Effector memory CD4-positive, alpha-beta T cell (primary cell): Measurements from ENCODE around the gene TPGS1.
A peak's percentile ranks its signal among the peaks of the same experiment; 100 is the strongest.

ENCODE experiments used
- DNase-seq, 3 donors: peaks; one replicate each; pipeline ENCODE4 v3.0.0-alpha.2; 2020
- H3K27ac ChIP-seq: 2 replicates; pipeline ENCODE4 v1.7.0; 2013; ENCODE audit warnings: mild to moderate bottlenecking, low read length, moderate library complexity; ENCODE audit not compliant: insufficient read depth, poor library complexity, severe bottlenecking
- H3K27me3 ChIP-seq: replicated peaks from 2 replicates; pipeline ENCODE4 v1.7.0; 2013; ENCODE audit warnings: mild to moderate bottlenecking, low read length; ENCODE audit not compliant: insufficient read depth, control insufficient read depth, poor library complexity, severe bottlenecking
- H3K36me3 ChIP-seq: 2 replicates; pipeline ENCODE4 v1.7.0; 2013; ENCODE audit warnings: mild to moderate bottlenecking, low read length, moderate library complexity; ENCODE audit not compliant: control insufficient read depth, insufficient read depth
- H3K4me1 ChIP-seq: 2 replicates; pipeline ENCODE4 v1.7.0; 2013; ENCODE audit warnings: low read length, mild to moderate bottlenecking; ENCODE audit not compliant: control insufficient read depth, insufficient read depth, poor library complexity, severe bottlenecking
- H3K4me3 ChIP-seq: 2 replicates; pipeline ENCODE4 v1.7.0; 2013; ENCODE audit warnings: low read length, low read depth, mild to moderate bottlenecking; ENCODE audit not compliant: insufficient read depth, poor library complexity, severe bottlenecking
- H3K9me3 ChIP-seq: 2 replicates; pipeline ENCODE4 v1.7.0; 2013; ENCODE audit warnings: mild to moderate bottlenecking, low read length, moderate library complexity; ENCODE audit not compliant: control insufficient read depth

The TPGS1 gene

DNA sequence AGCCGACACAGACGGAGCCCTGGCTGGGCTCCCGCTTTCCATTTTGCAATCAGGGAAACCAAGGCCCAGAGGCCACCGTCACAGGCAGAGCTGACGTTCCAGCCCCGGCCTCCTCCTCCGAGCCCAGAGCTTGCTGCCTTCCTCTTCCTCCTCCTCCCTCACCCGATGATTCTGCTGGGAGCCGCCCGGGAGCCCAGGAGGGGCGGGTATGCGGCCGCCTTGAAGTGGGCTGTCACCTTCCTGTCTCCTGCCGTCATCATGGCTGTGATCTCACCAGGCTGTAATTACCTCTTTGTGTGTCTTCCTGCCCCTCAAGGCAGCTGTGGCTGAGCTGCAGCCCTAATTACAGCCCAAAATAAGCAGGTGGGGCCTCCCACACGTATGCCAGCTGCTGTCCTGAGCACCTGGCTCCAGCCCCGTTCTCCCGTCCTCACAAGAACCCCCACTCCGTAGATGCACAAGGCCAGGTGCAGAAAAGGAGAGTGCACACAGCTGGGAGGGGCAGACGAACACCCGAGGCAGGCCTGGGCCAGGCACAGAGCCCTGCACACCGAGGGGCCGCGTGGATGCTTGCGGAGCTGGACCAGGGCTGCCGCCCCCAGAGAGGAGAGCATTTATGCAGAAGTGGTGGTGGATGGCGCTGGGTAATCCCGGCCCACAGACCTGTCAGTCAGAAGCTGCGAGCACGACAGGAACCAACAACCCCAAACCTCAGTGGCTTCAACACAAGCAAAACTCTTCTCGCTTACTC, 4.0 kb downstream of the TPGS1 start:
- Histone ChIP-seq H3K27me3 (no peaks in the 10 kb centered on the region), H3K4me3 (peak overlapping the region; percentile 38), H3K36me3 (no peaks in the 10 kb centered on the region), H3K27ac (peak overlapping the region; percentile 91), H3K4me1 (peaks cover 48% of the 10 kb centered on the region), H3K9me3 (no peaks in the 10 kb centered on the region)
- peak; percentile 87 to 94 (median 88) for DNase-seq

DNA sequence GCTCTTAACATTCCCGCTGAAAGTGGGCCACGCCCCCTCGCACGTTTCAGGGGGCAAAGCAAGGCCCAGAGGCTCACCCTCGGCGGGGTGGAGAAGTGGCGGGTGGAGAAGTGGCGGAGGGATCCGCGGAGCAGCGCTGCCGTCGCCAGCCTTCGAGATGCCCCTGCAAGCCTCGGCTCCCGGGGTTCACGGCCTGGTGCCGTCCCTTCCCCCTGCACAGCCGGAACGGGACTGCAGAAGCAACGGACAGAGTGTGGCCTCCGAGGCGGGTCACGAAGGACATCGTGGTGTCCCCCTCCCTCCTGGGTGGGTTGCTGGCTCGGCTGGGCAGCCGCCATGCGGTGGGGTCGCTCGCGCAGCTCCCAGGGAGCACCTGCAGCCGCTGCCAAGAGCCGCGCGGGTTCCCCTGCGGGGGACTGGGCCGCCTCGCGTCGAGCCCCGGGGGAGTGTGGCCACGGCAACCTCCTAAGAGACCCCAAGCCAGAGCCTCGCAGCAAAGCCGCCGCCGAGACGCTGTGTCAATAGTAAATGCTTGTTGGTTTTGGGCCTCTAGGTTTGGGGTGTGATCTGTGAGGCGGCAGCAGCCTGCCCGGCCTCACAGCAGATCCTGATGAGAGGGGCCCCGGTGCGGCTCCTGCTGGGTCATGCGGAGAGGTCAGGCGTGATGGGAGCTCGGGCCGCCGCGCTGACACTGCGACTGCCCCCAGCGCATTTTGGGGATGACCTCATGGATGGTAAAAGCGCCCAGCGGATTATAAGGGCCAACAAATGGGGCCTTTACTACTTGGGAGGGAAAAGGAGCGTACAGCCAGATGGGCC, 5.5 kb downstream of the TPGS1 start:
- DNase-seq: no peak
- no peaks in the 10 kb centered on the region for H3K27me3 ChIP-seq

DNA sequence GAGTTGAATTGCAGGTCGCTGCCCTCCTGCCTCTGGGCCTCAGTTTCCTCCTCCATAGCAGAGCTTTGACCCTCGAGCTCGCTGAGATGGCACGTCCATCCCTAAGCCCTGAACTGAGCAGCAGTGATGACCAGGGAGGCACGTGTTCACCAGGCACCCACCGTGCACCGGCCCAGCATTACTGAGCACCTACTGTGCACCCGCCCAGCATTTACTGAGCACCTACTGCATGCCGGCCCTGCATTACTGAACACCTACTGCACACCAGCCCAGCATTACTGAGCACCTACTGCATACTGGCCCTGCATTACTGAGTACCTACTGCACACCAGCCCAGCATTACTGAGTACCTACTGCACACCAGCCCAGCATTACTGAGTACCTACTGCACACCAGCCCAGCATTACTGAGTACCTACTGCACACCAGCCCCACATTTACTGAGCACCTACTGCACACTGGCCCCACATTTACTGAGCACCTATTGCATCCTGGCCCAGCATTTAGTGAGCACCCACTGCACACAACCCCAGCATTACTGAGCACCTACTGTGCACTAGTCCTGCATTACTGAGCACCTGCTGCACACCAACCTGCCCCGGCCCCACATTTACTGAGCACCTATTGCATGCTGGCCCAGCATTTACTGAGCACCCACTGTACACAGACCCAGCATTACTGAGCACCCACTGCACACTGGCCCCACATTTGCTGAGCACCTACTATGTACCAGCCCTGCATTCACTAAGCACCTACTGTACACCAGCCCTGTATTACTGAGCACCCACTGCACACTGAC, 6.3 kb downstream of the TPGS1 start:
- Histone ChIP-seq H3K4me3 (no peak overlapping the region), H3K27me3 (no peaks in the 10 kb centered on the region), H3K4me1 (peaks cover 32% of the 10 kb centered on the region), H3K36me3 (no peaks in the 10 kb centered on the region), H3K9me3 (no peaks in the 10 kb centered on the region), H3K27ac (no peak overlapping the region)
- DNase-seq: no peak

More for the DNA sequence above, 5.5 kb downstream of the TPGS1 start:
- H3K36me3 ChIP-seq: no peaks in the 10 kb centered on the region
- H3K4me3 ChIP-seq: no peak overlapping the region
- no peaks in the 10 kb centered on the region for H3K9me3 ChIP-seq
- peak overlapping the region; percentile 91 for H3K27ac ChIP-seq
- peaks cover 40% of the 10 kb centered on the region for H3K4me1 ChIP-seq

DNA sequence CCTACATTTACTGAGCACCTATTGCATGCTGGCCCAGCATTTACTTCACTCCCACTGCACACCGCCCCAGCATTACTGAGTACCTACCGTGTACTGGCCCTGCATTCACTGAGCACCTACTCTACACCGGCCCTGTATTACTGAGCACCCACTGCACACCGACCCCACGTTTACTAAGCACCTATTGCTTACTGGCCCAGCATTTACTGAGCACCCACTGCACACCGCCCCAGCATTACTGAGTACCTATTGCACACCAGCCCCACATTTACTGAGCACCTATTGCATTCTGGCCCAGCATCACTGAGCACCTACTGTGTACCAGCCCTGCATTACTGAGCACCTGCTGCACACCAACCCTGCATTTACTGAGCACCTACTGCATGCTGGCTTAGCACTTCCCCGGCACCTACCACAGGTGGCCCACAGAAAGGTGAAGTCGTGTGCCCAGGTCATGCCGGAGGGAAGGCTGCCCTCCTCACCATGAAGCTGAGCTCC, 6.9 kb downstream of the TPGS1 start:
- no peaks in the 10 kb centered on the region for H3K36me3 ChIP-seq
- H3K9me3 ChIP-seq: no peaks in the 10 kb centered on the region
- peaks cover 30% of the 10 kb centered on the region for H3K4me1 ChIP-seq
- no peaks in the 10 kb centered on the region for H3K27me3 ChIP-seq
- H3K27ac ChIP-seq: no peak overlapping the region
- H3K4me3 ChIP-seq: no peak overlapping the region
- DNase-seq: no peak

DNA sequence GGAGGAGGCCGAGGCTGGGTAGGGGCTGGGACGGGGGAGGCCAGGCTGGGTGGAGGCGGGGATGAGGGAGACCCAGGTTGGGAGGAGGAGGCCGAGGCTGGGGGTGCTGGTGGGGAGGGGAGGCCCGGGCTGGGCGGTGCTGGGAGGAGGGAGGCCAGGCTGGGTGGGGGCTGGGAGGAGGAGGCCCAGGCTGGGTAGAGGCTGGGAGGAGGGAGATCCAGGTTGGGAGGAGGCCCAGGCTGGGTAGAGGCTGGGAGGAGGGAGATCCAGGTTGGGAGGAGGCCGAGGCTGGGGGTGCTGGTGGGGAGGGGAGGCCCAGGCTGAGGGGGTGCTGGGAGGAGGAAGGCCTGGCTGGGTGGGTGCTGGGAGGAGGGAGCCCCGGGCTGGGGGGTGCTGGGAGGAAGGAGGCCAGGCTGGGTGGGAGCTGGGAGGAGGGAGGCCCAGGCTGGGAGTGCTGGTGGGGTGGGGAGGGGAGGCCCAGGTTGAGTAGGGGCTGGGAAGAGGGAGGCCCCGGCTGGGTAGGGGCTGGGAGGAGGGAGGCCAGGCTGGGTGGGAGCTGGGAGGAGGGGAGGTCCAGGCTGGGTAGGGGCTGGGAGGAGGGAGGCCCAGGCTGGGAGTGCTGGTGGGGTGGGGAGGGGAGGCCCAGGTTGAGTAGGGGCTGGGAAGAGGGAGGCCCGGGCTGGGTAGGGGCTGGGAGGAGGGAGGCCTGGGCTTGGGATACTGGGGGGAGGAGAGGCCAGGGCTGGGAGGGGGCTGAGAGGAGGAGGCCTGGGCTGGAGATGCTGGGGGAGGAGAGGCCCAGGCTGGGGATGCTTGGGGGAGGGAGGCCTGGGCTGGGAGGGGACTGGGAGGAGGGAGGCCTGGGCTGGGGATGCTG, 10.7 kb downstream of the TPGS1 start:
- no peak for DNase-seq
- H3K4me1 ChIP-seq: peaks cover 11% of the 10 kb centered on the region
- no peak overlapping the region for H3K4me3 ChIP-seq
- H3K36me3 ChIP-seq: no peaks in the 10 kb centered on the region
- H3K27ac ChIP-seq: peak overlapping the region; percentile 11
- no peaks in the 10 kb centered on the region for H3K9me3 ChIP-seq
- no peaks in the 10 kb centered on the region for H3K27me3 ChIP-seq

DNA sequence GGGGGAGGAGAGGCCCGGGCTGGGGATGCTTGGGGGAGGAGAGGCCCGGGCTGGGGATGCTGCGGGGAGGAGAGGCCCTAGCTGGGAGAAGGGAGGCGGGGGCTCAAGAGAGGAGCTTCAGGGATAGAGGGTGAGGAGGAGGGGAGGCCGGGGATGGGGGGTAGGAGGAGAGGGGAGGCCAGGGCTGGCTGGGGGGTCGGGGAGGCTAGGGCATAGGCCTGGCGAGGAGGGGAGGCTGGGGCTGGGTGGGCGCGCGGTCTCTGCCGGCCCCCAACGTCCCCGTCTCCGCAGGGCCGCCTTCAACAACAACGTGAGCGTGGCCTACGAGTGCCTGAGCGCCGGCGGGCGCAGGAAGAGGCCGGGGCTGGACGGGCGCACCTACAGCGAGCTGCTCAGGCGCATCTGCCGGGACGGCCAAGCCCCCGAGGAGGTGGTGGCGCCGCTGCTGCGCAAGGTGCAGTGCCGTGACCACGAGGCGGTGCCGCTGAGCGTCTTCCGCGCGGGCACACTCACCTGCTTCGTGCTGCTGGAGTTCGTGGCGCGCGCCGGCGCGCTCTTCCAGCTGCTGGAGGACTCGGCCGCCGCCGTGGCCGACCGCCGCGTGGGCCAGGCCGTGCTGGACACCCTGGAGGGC, 11.4 kb downstream of the TPGS1 start:
- H3K9me3 ChIP-seq: no peaks in the 10 kb centered on the region
- DNase-seq: peak in 2 of 3 donors; percentile 24 to 34
- H3K4me1 ChIP-seq: peaks cover 11% of the 10 kb centered on the region
- H3K27me3 ChIP-seq: no peaks in the 10 kb centered on the region
- peak overlapping the region; percentile 11 for H3K27ac ChIP-seq
- H3K36me3 ChIP-seq: no peaks in the 10 kb centered on the region
- no peak overlapping the region for H3K4me3 ChIP-seq

DNA sequence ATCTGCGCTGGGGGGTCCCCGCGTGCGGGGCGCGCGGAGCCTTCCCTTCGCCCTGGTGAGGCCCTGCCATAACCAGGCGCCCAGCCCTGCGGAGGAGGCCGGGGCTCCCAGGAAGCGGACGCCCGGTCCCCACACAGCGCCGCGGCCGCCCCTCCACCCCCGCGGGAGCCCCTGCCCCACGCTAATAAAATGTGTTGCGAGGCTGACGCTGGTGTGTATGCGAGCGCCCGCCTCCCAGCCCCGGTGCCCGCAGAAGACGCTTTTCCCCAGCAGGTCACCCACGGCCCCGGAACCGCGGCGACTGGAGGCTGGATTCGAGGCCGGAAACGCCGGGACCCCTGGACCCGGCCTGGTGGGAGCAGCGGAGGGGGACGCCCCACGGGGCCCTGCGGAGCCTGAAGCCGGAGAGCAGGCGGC, 12.2 kb downstream of the TPGS1 start:
- no peak for DNase-seq
- Histone ChIP-seq H3K27ac (no peak overlapping the region), H3K4me3 (no peak overlapping the region), H3K9me3 (no peaks in the 10 kb centered on the region), H3K27me3 (no peaks in the 10 kb centered on the region), H3K36me3 (no peaks in the 10 kb centered on the region), H3K4me1 (peaks cover 11% of the 10 kb centered on the region)

DNA sequence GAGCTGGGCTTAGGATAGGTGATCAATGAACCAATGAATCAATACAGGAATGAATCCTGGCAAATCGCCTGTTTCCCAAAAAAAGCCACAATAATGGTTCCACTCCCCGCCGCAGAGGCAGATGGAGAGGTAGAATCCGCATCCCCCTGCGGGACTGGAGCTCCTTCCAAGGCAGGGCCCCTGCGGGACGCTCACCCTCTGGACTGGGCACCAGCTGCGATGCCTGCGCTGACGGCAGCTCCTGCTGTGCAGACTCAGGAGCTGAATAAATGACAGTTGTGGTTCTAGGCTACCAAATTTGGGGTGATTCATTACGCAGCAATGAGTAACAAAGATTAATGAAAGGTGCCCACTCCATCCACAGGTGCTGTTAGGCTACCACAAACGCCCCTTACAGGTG, 15.4 kb downstream of the TPGS1 start:
- DNase-seq: no peak
- H3K27me3 ChIP-seq: peaks cover 3% of the 10 kb centered on the region
- no peaks in the 10 kb centered on the region for H3K9me3 ChIP-seq
- no peak overlapping the region for H3K27ac ChIP-seq
- no peaks in the 10 kb centered on the region for H3K36me3 ChIP-seq
- peaks cover 11% of the 10 kb centered on the region for H3K4me1 ChIP-seq
- no peak overlapping the region for H3K4me3 ChIP-seq
